HG02840 (cell line): Measurements from ENCODE around the gene TBCD.

Source experiments
- ATAC-seq: cut with Tn5 transposase; IDR thresholded peaks from one replicate; pipeline ENCODE4 v1.9.1; 2021; ENCODE audit warnings: mild to moderate bottlenecking, moderate library complexity, moderate number of reproducible peaks; ENCODE audit not compliant: unreplicated experiment, low FRiP score

TBCD gene

GRCh38 chr17:82911822-82912221 is 160.0 kb downstream of the TBCD start:
- no peak for ATAC-seq

DNA sequence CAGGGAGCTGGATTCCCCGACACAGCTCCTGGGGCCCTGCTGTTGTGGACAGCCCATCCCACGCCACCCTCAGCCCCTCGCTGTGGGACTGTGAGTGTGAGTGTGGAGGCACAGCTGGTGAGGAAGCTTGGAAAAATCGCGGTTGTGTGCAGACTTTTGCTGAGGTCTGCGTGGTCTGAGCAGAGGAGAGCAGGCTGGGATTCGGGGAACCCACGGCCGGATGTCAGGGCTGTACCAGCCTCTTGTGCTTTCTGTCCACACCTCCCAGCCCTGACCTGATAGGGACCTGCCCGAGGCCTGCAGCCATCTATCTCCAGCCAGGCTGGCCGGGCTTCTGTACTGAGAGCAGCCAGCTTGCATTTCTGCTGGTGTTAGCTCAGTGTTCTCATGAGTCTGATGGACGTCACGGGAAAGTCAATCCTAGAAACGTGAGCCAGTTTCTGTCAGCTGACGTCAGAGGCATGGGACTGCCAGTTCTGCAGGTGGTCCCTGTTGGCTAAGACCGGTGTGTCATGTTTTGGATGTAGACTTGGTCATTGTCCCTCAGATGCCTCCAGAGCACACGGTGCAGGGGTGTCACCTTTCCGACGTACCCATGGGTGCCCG is 160.7 kb downstream of the TBCD start:
- ATAC-seq = no peak

- no peak for ATAC-seq
Measured at GRCh38 chr17:82913304-82914043, 161.6 kb downstream of the TBCD start.

GRCh38 chr17:82914375-82914774 is 162.5 kb downstream of the TBCD start:
- ATAC-seq = no peak

DNA sequence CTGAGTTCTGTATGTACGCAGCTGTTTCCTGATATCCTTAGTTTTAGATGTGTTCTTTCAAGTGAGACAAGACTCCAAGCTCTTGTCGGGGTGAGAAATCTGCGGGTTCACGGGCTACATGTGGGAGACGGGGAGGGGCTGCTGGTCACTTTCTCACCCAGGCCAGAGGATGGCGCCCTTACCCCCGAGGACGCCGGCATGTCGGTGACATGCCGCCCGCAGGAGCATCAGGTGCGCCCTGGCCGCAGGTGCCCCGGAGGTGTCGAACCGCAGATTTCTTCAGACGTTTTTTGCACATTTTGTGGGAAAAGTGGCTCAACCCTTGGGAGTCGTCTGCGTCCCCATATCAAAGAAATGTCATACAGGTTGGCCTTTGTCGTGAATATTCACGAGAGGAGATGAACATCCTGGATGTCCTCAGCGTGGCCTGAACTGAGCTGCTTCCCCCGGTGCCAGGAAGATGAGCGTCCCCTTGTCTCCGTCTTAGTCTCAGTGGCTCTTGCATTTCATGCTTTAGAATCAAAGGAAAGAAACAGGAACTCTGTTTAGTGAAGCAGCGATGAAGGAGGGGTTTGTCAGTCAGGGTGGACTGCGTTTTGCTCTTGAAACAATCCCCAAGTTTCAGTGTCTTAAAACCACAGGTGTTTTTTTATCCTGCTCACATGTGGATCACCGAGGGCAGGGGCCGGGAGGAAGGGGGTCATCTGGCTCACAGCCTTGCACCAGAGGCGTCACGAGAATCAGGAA is 163.3 kb downstream of the TBCD start:
- no peak for ATAC-seq

DNA sequence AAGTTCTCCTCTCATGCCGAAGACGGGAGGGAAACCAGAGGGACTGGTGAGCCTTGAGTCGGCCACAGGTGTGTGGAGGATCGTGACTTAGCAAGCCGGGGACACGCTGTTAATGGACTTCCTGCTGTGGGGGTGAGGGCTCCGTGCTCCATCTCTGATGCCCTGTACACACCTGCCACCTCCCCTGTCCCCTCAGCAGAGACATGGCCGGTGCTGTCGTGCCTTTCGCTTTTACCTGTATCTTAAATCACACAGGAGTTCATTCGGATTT is 163.8 kb downstream of the TBCD start:
- ATAC-seq = no peak

GRCh38 chr17:82917699-82918345 is 166.0 kb downstream of the TBCD start:
- ATAC-seq = no peak

DNA sequence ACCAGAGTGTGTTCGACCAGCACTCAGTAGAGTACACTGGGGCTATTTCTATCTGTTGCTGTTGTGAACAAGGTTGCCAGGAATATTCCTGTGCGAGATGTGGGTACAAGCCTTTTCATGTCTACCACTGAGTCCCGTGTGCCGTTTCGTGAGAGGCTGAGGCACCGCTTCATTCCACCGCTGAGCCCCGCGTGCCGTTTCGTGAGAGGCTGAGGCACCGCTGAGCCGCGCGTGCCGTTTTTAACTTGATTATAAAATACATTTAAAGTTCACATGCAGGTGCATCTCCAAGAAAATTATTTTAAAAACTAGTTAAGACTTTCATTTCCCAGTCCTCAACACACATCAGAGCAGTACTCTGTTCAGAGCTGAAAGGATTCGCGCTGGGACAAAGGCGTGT is 166.6 kb downstream of the TBCD start:
- no peak for ATAC-seq

GRCh38 chr17:82920150-82920549 is 168.3 kb downstream of the TBCD start:
- no peak for ATAC-seq

GRCh38 chr17:82920715-82921114 is 168.8 kb downstream of the TBCD start:
- ATAC-seq = no peak

DNA sequence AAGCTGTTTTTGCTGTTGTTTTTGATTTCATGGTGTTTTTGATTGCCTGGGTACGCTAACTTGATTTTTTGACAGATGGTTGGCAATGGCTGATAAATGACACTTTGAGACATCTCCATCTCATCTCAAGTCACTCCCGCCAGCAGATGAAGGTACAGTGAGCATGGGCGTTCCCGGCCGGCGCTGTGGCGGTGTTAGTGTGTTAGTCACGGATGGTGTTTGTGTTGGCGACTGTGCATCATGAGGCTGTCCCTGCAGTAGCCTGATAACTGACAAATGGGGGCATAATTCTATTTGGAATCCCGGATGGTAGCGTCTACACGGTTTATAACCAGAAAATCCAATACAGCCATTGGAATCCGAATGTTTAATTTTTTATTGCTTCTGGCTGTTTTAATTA is 169.6 kb downstream of the TBCD start:
- ATAC-seq = no peak

GRCh38 chr17:82922646-82923045 is 170.8 kb downstream of the TBCD start:
- ATAC-seq = no peak

- ATAC-seq = no peak
Measured at GRCh38 chr17:82923366-82924113, 171.7 kb downstream of the TBCD start.

- ATAC-seq = no peak
Measured at GRCh38 chr17:82924214-82924613, 172.3 kb downstream of the TBCD start.

DNA sequence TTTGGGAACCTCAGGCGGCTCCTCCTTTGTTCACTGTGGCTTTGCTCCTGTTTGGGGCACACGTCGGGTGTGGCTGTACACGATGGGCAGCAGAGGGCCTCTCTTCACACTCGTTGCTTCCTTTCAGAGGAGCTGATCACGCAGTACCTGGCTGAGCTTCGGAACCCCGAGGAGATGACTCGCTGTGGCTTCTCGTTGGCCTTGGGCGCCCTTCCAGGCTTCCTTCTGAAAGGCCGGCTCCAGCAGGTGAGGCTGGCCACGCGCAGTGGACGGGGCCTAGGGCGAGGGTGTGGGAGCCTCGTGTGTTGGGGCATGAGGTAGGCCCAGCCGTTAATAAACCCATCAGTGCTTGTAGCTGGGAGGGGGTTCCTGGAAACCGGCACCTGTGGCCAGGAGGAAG is 172.9 kb downstream of the TBCD start:
- no peak for ATAC-seq

- ATAC-seq = no peak
Measured at GRCh38 chr17:82925336-82925735, 173.5 kb downstream of the TBCD start.

- ATAC-seq = no peak
Measured at GRCh38 chr17:82926081-82926480, 174.2 kb downstream of the TBCD start.

- ATAC-seq = no peak
Measured at GRCh38 chr17:82926716-82927115, 174.9 kb downstream of the TBCD start.

DNA sequence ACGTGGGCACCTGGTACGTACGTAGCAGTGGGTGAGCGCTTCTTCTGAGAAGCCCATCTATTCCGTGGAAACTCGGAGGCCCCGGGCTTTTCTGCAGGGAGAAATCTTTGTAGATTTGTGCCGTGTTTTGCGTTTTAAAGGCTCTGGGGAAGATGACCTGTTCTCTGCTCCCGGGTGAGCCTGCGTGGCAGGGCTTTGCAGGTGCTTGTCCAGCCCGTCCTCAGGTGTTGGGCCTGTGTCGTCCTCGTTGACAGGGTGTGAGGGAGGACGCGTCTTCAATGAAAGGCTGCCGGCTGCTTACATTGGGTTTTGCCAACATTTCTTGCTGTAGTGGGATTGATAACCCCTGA is 175.4 kb downstream of the TBCD start:
- ATAC-seq = no peak

GRCh38 chr17:82927661-82928601 is 176.1 kb downstream of the TBCD start:
- ATAC-seq = no peak
